IMR-90 (cell line): Measurements from ENCODE around the gene CSRP2. TPM values are rescaled to one million over a fixed set of nuclear protein-coding genes. Genes with fewer than 3 reads are reported as not detected.
A peak's percentile ranks its signal among the peaks of the same experiment; 100 is the strongest.

Experiments
- ATAC-seq: fragments of 200-7000 bp; cut with Tn5 transposase; 2 replicates; pipeline ENCODE4 v1.9.1; 2020; ENCODE audit warnings: low read depth, mild to moderate bottlenecking, moderate library complexity
- BruUV-seq: library from RNA; stranded (reverse); fragments of 400-500 nt; replicated peaks from 2 replicates; lab custom pipeline; 2021; lab: Mats Ljungman, UMichigan
- CTCF ChIA-PET: fragments of 300-600 bp; formaldehyde crosslinking; extraction: SDS; loops from one replicate; lab custom pipeline; 2021; ENCODE audit warnings: antibody characterized with exemption; lab: Yijun Ruan, JAX
- POLR2A ChIA-PET: fragments of 300-600 bp; sonication (Branson Sonifier 250); formaldehyde crosslinking; loops from one replicate; lab custom pipeline; 2022; ENCODE audit warnings: antibody characterized with exemption; ENCODE audit not compliant: unreplicated experiment; lab: Charles Lee
- DNase-seq: peaks from one replicate; pipeline ENCODE4 v3.0.0; 2013
- H2AFZ ChIP-seq: replicated peaks from 2 replicates; pipeline ENCODE3; 2013; ENCODE audit warnings: low read length, mild to moderate bottlenecking; ENCODE audit not compliant: poor library complexity
- H2AK5ac ChIP-seq: 2 replicates; pipeline ENCODE4 v1.6.1; 2013; ENCODE audit warnings: low read depth, low read length, inconsistent platforms
- H2AK9ac ChIP-seq: replicated peaks from 2 replicates; pipeline ENCODE3; 2013; ENCODE audit warnings: mild to moderate bottlenecking, low read depth, low read length, moderate library complexity; ENCODE audit not compliant: poor library complexity
- H2BK120ac ChIP-seq: 2 replicates; pipeline ENCODE4 v1.6.1; 2013; ENCODE audit warnings: low read depth, low read length, inconsistent platforms
- H2BK15ac ChIP-seq: 3 replicates; pipeline ENCODE4 v1.6.1; 2013; ENCODE audit warnings: low read depth, low read length, inconsistent platforms
- H2BK20ac ChIP-seq: 2 replicates; pipeline ENCODE4 v1.6.1; 2013; ENCODE audit warnings: low read depth, mild to moderate bottlenecking, inconsistent platforms, low read length, moderate library complexity
- H2BK5ac ChIP-seq: 2 replicates; pipeline ENCODE4 v1.6.1; 2013; ENCODE audit warnings: mild to moderate bottlenecking, low read depth, low read length, inconsistent platforms; ENCODE audit not compliant: poor library complexity, severe bottlenecking
- H3K14ac ChIP-seq: replicated peaks from 2 replicates; pipeline ENCODE4 v1.6.1; 2013; ENCODE audit warnings: low read depth, low read length, inconsistent platforms
- H3K18ac ChIP-seq: 2 replicates; pipeline ENCODE4 v1.6.1; 2013; ENCODE audit warnings: low read depth, low read length, control low read depth
- H3K23ac ChIP-seq: 2 replicates; pipeline ENCODE4 v1.6.1; 2013; ENCODE audit warnings: low read depth, low read length, inconsistent platforms
- H3K27ac ChIP-seq: 2 replicates; pipeline ENCODE4 v1.5.1; 2013; ENCODE audit warnings: mild to moderate bottlenecking, control low read depth, low read length; ENCODE audit not compliant: insufficient read depth
- H3K27me3 ChIP-seq: 2 replicates; pipeline ENCODE4 v1.6.1; 2013; ENCODE audit warnings: low read length; ENCODE audit not compliant: control insufficient read depth, insufficient read depth
- H3K36me3 ChIP-seq: 2 replicates; pipeline ENCODE4 v1.6.1; 2013; ENCODE audit warnings: low read length, mixed read lengths; ENCODE audit not compliant: control insufficient read depth, insufficient read depth
- H3K4ac ChIP-seq: 2 replicates; pipeline ENCODE4 v1.6.1; 2013; ENCODE audit warnings: low read depth, low read length, inconsistent platforms
- H3K4me1 ChIP-seq: 2 replicates; pipeline ENCODE4 v1.6.1; 2013; ENCODE audit warnings: low read length, mixed read lengths; ENCODE audit not compliant: control insufficient read depth, insufficient read depth
- H3K4me2 ChIP-seq: 2 replicates; pipeline ENCODE4 v1.6.1; 2013; ENCODE audit warnings: low read depth, mild to moderate bottlenecking, control low read depth, low read length, moderate library complexity
- H3K4me3 ChIP-seq: 2 replicates; pipeline ENCODE4 v1.5.1; 2013; ENCODE audit warnings: low read depth, mild to moderate bottlenecking, control low read depth, low read length, moderate library complexity; ENCODE audit not compliant: insufficient read depth
- H3K56ac ChIP-seq: 2 replicates; pipeline ENCODE4 v1.6.1; 2013; ENCODE audit warnings: low read length, inconsistent platforms; ENCODE audit not compliant: insufficient read depth; ENCODE audit errors: extremely low read depth
- H3K79me1 ChIP-seq, 2 experiments: 2 replicates each; pipeline ENCODE4 v1.6.1; 2013; ENCODE audit warnings: low read length in 2 of 2, inconsistent platforms in 1 of 2, low read depth in 1 of 2
- H3K9ac ChIP-seq: 2 replicates; pipeline ENCODE4 v1.6.1; 2013; ENCODE audit warnings: low read depth, low read length, control low read depth
- H3K9me1 ChIP-seq: 2 replicates; pipeline ENCODE4 v1.6.1; 2013; ENCODE audit warnings: low read length, inconsistent platforms; ENCODE audit not compliant: insufficient read depth
- H3K9me3 ChIP-seq: 2 replicates; pipeline ENCODE4 v1.6.1; 2013; ENCODE audit warnings: low read length; ENCODE audit not compliant: control insufficient read depth, insufficient read depth
- H4K20me1 ChIP-seq: 2 replicates; pipeline ENCODE4 v1.6.1; 2013; ENCODE audit warnings: low read length, inconsistent platforms; ENCODE audit not compliant: insufficient read depth
- H4K5ac ChIP-seq: 2 replicates; pipeline ENCODE4 v1.6.1; 2013; ENCODE audit warnings: mild to moderate bottlenecking, low read depth, low read length, control low read depth
- H4K8ac ChIP-seq, 2 experiments: 2 replicates each; pipeline ENCODE4 v1.6.1; 2013; ENCODE audit warnings: low read depth in 2 of 2, low read length in 2 of 2, control low read depth in 1 of 2, inconsistent platforms in 1 of 2
- H4K91ac ChIP-seq: 2 replicates; pipeline ENCODE4 v1.6.1; 2013; ENCODE audit warnings: low read depth, low read length, inconsistent platforms; ENCODE audit not compliant: insufficient read depth
- BHLHE40 ChIP-seq: fragments of 150-350 bp; IDR thresholded peaks from 2 replicates; pipeline ENCODE4 v1.6.1; 2016; ENCODE audit warnings: mild to moderate bottlenecking, low read depth, low read length
- CEBPB ChIP-seq: IDR thresholded peaks from 2 replicates; pipeline ENCODE4 v1.6.1; 2012; ENCODE audit warnings: low read depth, low read length, improper control_type of control experiment
- CHD1 ChIP-seq: IDR thresholded peaks from 2 replicates; pipeline ENCODE4 v1.6.1; 2012; ENCODE audit warnings: low read depth, low read length, improper control_type of control experiment
- FOS ChIP-seq: fragments of 150-350 bp; IDR thresholded peaks from 2 replicates; pipeline ENCODE4 v1.6.1; 2016; ENCODE audit warnings: low read depth, low read length
- MAFK ChIP-seq: IDR thresholded peaks from 2 replicates; pipeline ENCODE4 v1.6.1; 2012; ENCODE audit warnings: low read depth, low read length, improper control_type of control experiment
- MAZ ChIP-seq: IDR thresholded peaks from 2 replicates; pipeline ENCODE4 v1.6.1; 2012; ENCODE audit warnings: low read depth, mild to moderate bottlenecking, low read length, improper control_type of control experiment, moderate library complexity, borderline replicate concordance
- MXI1 ChIP-seq: IDR thresholded peaks from 2 replicates; pipeline ENCODE4 v1.6.1; 2012; ENCODE audit warnings: low read depth, mild to moderate bottlenecking, low read length, moderate library complexity, borderline replicate concordance
- NFE2L2 ChIP-seq: fragments of 150-350 bp; IDR thresholded peaks from 2 replicates; pipeline ENCODE4 v1.6.1; 2016; ENCODE audit warnings: low read depth, mild to moderate bottlenecking, low read length
- POLR2A ChIP-seq: IDR thresholded peaks from 2 replicates; pipeline ENCODE4 v1.6.1; 2012; ENCODE audit warnings: mild to moderate bottlenecking, low read depth, low read length
- RAD21 ChIP-seq: IDR thresholded peaks from 2 replicates; pipeline ENCODE4 v1.6.1; 2012; ENCODE audit warnings: low read length, improper control_type of control experiment
- RCOR1 ChIP-seq: IDR thresholded peaks from 2 replicates; pipeline ENCODE4 v1.6.1; 2012; ENCODE audit warnings: mild to moderate bottlenecking, low read length, improper control_type of control experiment; ENCODE audit not compliant: insufficient replicate concordance
- RFX5 ChIP-seq: IDR thresholded peaks from 2 replicates; pipeline ENCODE4 v1.8.0; 2012; ENCODE audit warnings: low read depth, mild to moderate bottlenecking, low read length, moderate library complexity
- SMC3 ChIP-seq: fragments of 150-350 bp; IDR thresholded peaks from 2 replicates; pipeline ENCODE4 v1.6.1; 2016; ENCODE audit warnings: low read depth, mild to moderate bottlenecking, antibody characterized with exemption, low read length, moderate library complexity
- USF2 ChIP-seq: fragments of 150-350 bp; IDR thresholded peaks from 2 replicates; pipeline ENCODE4 v1.6.1; 2017; ENCODE audit warnings: mild to moderate bottlenecking, antibody characterized with exemption, low read length, low read depth
- dilution Hi-C: fragments of 300-500 bp; cut with HindIII; formaldehyde crosslinking; loops from one replicate; pipeline ENCODE4 v1.14.3; 2018; ENCODE audit warnings: low sequenced_read_pairs; ENCODE audit not compliant: unreplicated experiment
- in situ Hi-C: fragments of 300-500 bp; cut with MboI; formaldehyde crosslinking; loops from 3 replicates; pipeline ENCODE4 v1.14.3; 2019; ENCODE audit warnings: low sequenced_read_pairs, inconsistent platforms, mixed read lengths
- intact Hi-C: fragments of 100-400 bp; cut with micrococcal nuclease; formaldehyde crosslinking; loops from 2 replicates; pipeline ENCODE4 v1.10.0; 2022
- polyA plus RNA-seq, 3 experiments: library from polyadenylated mRNA; depleted of rRNA; stranded (reverse); fragments of >200 nt; gene quantifications; 2 replicates each; pipeline ENCODE4 v1.2.3, GENCODE V29; 2012; ENCODE audit warnings: low replicate concordance in 1 of 3
- total RNA-seq: library from RNA; depleted of rRNA; stranded (reverse); fragments of >200 nt; gene quantifications from 2 replicates; pipeline ENCODE4 v1.2.3, GENCODE V29; 2012
- TF ChIP-seq, protein P1 (sequence below): conservative IDR thresholded peaks from 2 replicates; pipeline ENCODE4 v1.5.1; 2012; ENCODE audit warnings: mild to moderate bottlenecking, low read depth, low read length, improper control_type of control experiment
- TF ChIP-seq, protein P2 (sequence below): fragments of 150-350 bp; IDR thresholded peaks from 2 replicates; pipeline ENCODE4 v1.6.1; 2016; ENCODE audit warnings: low read depth, mild to moderate bottlenecking, low read length, moderate library complexity, borderline replicate concordance

The CSRP2 gene
- total and polyA plus RNA-seq, 2 of the 4 experiments (the other 2 are of a cell fraction) = 156 to 179 TPM

DNA sequence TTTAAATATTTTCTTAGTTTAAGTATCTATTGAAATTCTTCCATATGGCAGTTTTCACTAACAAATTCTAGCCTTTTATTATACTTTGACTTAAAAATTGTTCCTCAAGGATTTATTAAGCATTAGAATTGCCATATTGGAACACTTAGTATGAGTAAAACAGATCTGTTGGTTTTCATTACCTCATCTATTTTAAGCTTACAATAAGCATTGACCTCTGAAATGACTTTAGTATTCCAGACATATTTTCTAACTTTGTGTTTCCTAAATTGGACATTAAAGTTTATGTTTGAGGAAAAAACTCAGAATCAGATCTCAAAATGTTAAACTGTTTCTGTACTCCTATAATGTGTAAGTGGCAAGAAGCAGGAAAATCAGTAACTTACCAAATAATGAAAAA is 48.4 kb downstream of the CSRP2 start:
- in situ Hi-C loops = no loop called here
- Histone ChIP-seq H3K4me1 (no peaks in the 10 kb centered on the region), H3K9ac (no peak overlapping the region), H2BK20ac (no peak overlapping the region), H3K4ac (no peak overlapping the region), H4K5ac (no peak overlapping the region), H2BK120ac (no peak overlapping the region), H3K27me3 (no peaks in the 10 kb centered on the region), H2BK15ac (no peak overlapping the region), H4K8ac (no peak overlapping the region), H3K9me3 (no peaks in the 10 kb centered on the region), H4K20me1 (no peaks in the 10 kb centered on the region), H3K36me3 (peaks cover 13% of the 10 kb centered on the region), H4K91ac (no peak overlapping the region), H3K56ac (no peak overlapping the region), H3K79me1 (peaks cover 4 to 9% of the 10 kb centered on the region in 2 experiments; a peak in 3 of 4 replicates), H3K23ac (no peak overlapping the region), H3K18ac (no peak overlapping the region), H3K9me1 (no peaks in the 10 kb centered on the region), H3K4me3 (no peak overlapping the region), H3K27ac (no peak overlapping the region), H3K4me2 (no peak overlapping the region), H2AK5ac (no peak overlapping the region), H2AFZ (no peak overlapping the region), H2BK5ac (peak overlapping the region; percentile 33), H3K14ac (no peak overlapping the region), H2AK9ac (no peak overlapping the region)
- ChIA-PET CTCF (interaction anchor here (1.5 kb wide), 1 partner anchor 10 kb away, joined by 6 read pairs; no protein-coding TSS in a partner anchor), POLR2A (no interaction called here)
- no TSS peak for BruUV-seq
- peak; percentile 62 for DNase-seq
- intact Hi-C loops = no loop called here
- dilution Hi-C loops = no loop called here
- TF ChIP-seq MAZ (no peak), MAFK (no peak), BHLHE40 (no peak), RCOR1 (no peak), SMC3 (no peak), MXI1 (no peak), CEBPB (no peak), RAD21 (no peak), NFE2L2 (no peak), POLR2A (no peak), USF2 (no peak), RFX5 (no peak), CHD1 (no peak), FOS (no peak)
- TF ChIP-seq, protein P1, sequence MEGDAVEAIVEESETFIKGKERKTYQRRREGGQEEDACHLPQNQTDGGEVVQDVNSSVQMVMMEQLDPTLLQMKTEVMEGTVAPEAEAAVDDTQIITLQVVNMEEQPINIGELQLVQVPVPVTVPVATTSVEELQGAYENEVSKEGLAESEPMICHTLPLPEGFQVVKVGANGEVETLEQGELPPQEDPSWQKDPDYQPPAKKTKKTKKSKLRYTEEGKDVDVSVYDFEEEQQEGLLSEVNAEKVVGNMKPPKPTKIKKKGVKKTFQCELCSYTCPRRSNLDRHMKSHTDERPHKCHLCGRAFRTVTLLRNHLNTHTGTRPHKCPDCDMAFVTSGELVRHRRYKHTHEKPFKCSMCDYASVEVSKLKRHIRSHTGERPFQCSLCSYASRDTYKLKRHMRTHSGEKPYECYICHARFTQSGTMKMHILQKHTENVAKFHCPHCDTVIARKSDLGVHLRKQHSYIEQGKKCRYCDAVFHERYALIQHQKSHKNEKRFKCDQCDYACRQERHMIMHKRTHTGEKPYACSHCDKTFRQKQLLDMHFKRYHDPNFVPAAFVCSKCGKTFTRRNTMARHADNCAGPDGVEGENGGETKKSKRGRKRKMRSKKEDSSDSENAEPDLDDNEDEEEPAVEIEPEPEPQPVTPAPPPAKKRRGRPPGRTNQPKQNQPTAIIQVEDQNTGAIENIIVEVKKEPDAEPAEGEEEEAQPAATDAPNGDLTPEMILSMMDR = no peak
- TF ChIP-seq, protein P2, sequence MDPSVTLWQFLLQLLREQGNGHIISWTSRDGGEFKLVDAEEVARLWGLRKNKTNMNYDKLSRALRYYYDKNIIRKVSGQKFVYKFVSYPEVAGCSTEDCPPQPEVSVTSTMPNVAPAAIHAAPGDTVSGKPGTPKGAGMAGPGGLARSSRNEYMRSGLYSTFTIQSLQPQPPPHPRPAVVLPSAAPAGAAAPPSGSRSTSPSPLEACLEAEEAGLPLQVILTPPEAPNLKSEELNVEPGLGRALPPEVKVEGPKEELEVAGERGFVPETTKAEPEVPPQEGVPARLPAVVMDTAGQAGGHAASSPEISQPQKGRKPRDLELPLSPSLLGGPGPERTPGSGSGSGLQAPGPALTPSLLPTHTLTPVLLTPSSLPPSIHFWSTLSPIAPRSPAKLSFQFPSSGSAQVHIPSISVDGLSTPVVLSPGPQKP = no peak
- peak; percentile 87 for ATAC-seq
